GM19438 (cell line): ENCODE data around the gene ADI1.
A peak's percentile ranks its signal among the peaks of the same experiment; 100 is the strongest.

Experiments used
- ATAC-seq: cut with Tn5 transposase; IDR thresholded peaks from one replicate; pipeline ENCODE4 v1.9.1; 2021; ENCODE audit warnings: low read depth; ENCODE audit not compliant: unreplicated experiment

ADI1 gene

GRCh38 chr2:3519255-3520205 lies at the start of gene ADI1:
ADI1 (minus strand) TSS chr2:3519531; CDS start chr2:3519487, 44 bp downstream.
- ATAC-seq, result peak; percentile 70

GRCh38 chr2:3566806-3567205 lies 47.5 kb upstream of the ADI1 start:
- no peak for ATAC-seq

- no peak for ATAC-seq
Observed at GRCh38 chr2:3565117-3565516, 45.8 kb upstream of the ADI1 start.

GRCh38 chr2:3563521-3563976 lies 44.2 kb upstream of the ADI1 start:
- ATAC-seq, result peak; percentile 47

GRCh38 chr2:3558205-3559014 lies 39.1 kb upstream of the ADI1 start, which contains the start of gene RNASEH1:
RNASEH1 (minus strand) TSS chr2:3558333; CDS start chr2:3558260, 73 bp downstream.
- ATAC-seq, result peak; percentile 96

GRCh38 chr2:3557639-3558204 lies 38.4 kb upstream of the ADI1 start:
- ATAC-seq, result peak; percentile 9

GRCh38 chr2:3553946-3554345 lies 34.6 kb upstream of the ADI1 start:
- ATAC-seq, result no peak

- no peak for ATAC-seq
Observed at GRCh38 chr2:3547915-3548314, 28.6 kb upstream of the ADI1 start.

GRCh38 chr2:3545788-3546478 lies 26.6 kb upstream of the ADI1 start:
- ATAC-seq, result no peak

- no peak for ATAC-seq
Observed at GRCh38 chr2:3543023-3543683, 23.8 kb upstream of the ADI1 start.

- no peak for ATAC-seq
Observed at GRCh38 chr2:3542107-3542506, 22.8 kb upstream of the ADI1 start.

- ATAC-seq, result no peak
Observed at GRCh38 chr2:3539836-3540235, 20.5 kb upstream of the ADI1 start.

- ATAC-seq, result peak; percentile 84
Observed at GRCh38 chr2:3536682-3537632, 17.6 kb upstream of the ADI1 start.

GRCh38 chr2:3535794-3536681 lies 16.7 kb upstream of the ADI1 start:
- ATAC-seq, result peak; percentile 54

GRCh38 chr2:3535467-3535793 lies 16.1 kb upstream of the ADI1 start:
- ATAC-seq, result no peak

- no peak for ATAC-seq
Observed at GRCh38 chr2:3534251-3534814, 15.0 kb upstream of the ADI1 start.

GRCh38 chr2:3533836-3534235 lies 14.5 kb upstream of the ADI1 start:
- no peak for ATAC-seq
